HG02938 (cell line): ENCODE data around the gene KCNIP4.

Experiments
- ATAC-seq: cut with Tn5 transposase; IDR thresholded peaks from one replicate; pipeline ENCODE4 v1.9.1; 2021; ENCODE audit warnings: mild to moderate bottlenecking, moderate library complexity; ENCODE audit not compliant: unreplicated experiment

The KCNIP4 gene

GRCh38 chr4:20997886-20998285 is 950.7 kb downstream of the KCNIP4 start:
- no peak for ATAC-seq

- ATAC-seq, result no peak
These were observed 953.0 kb downstream of the KCNIP4 start for GRCh38 chr4:20995610-20996009.

GRCh38 chr4:20995015-20995414 is 953.6 kb downstream of the KCNIP4 start:
- ATAC-seq, result no peak

GRCh38 chr4:20992002-20992401 is 956.6 kb downstream of the KCNIP4 start:
- no peak for ATAC-seq

GRCh38 chr4:20987191-20987590 is 961.4 kb downstream of the KCNIP4 start:
- ATAC-seq, result no peak

GRCh38 chr4:20984576-20984836 is 964.1 kb downstream of the KCNIP4 start:
- ATAC-seq, result no peak

GRCh38 chr4:20983763-20984575 is 964.6 kb downstream of the KCNIP4 start:
- ATAC-seq, result no peak

GRCh38 chr4:20982544-20982943 is 966.0 kb downstream of the KCNIP4 start:
- ATAC-seq, result no peak

- ATAC-seq, result no peak
These were observed 988.3 kb downstream of the KCNIP4 start for GRCh38 chr4:20960291-20960690.

- ATAC-seq, result no peak
These were observed 994.0 kb downstream of the KCNIP4 start for GRCh38 chr4:20954541-20954940.

- ATAC-seq, result no peak
These were observed 1003.6 kb downstream of the KCNIP4 start for GRCh38 chr4:20944961-20945360.

- no peak for ATAC-seq
These were observed 1004.1 kb downstream of the KCNIP4 start for GRCh38 chr4:20944451-20944850.

GRCh38 chr4:20938204-20938603 is 1010.4 kb downstream of the KCNIP4 start:
- no peak for ATAC-seq

GRCh38 chr4:20926529-20926928 is 1022.0 kb downstream of the KCNIP4 start:
- no peak for ATAC-seq

- ATAC-seq, result no peak
These were observed 1023.4 kb downstream of the KCNIP4 start for GRCh38 chr4:20925176-20925575.

GRCh38 chr4:20922962-20923361 is 1025.6 kb downstream of the KCNIP4 start:
- ATAC-seq, result no peak

GRCh38 chr4:20916106-20916505 is 1032.5 kb downstream of the KCNIP4 start:
- ATAC-seq, result no peak

GRCh38 chr4:20904966-20905365 is 1043.6 kb downstream of the KCNIP4 start:
- ATAC-seq, result no peak

- no peak for ATAC-seq
These were observed 1046.7 kb downstream of the KCNIP4 start for GRCh38 chr4:20901851-20902250.

- ATAC-seq, result no peak
These were observed 1049.0 kb downstream of the KCNIP4 start for GRCh38 chr4:20899591-20899990.

- ATAC-seq, result no peak
These were observed 1052.6 kb downstream of the KCNIP4 start for GRCh38 chr4:20895988-20896387.

- no peak for ATAC-seq
These were observed 1053.4 kb downstream of the KCNIP4 start for GRCh38 chr4:20895208-20895607.

GRCh38 chr4:20890761-20891160 is 1057.8 kb downstream of the KCNIP4 start:
- ATAC-seq, result no peak
